H1 (cell line): Measurements from ENCODE around the gene SPCS1. TPM values are rescaled to one million over a fixed set of nuclear protein-coding genes. Genes with fewer than 3 reads are reported as not detected.

Experiments used
- ATF3 ChIP-seq: IDR thresholded peaks from 2 replicates; pipeline ENCODE4 v1.6.1; 2011; ENCODE audit warnings: low read depth, mild to moderate bottlenecking, low read length; ENCODE audit not compliant: insufficient read depth
- CBX8 ChIP-seq: fragments of 300-800, 300-1000 bp; sonication (generic); IDR thresholded peaks from 2 replicates; pipeline ENCODE4 v1.7.1; 2016; ENCODE audit warnings: low read depth, low read length, borderline replicate concordance
- HDAC2 ChIP-seq, 2 experiments: fragments of 300-600 bp in 1 of 2; sonication (generic) in 1 of 2; IDR thresholded peaks; 2 replicates each; pipeline ENCODE4 v1.6.1; 2011 to 2012; ENCODE audit warnings: low read depth in 2 of 2, low read length in 2 of 2, mild to moderate bottlenecking in 2 of 2, moderate library complexity in 2 of 2, borderline replicate concordance in 1 of 2, inconsistent platforms in 1 of 2
- NRF1 ChIP-seq: IDR thresholded peaks from 2 replicates; pipeline ENCODE4 v1.6.1; 2011; ENCODE audit warnings: mild to moderate bottlenecking, low read depth, low read length, improper control_type of control experiment
- POLR2A ChIP-seq, 2 experiments: IDR thresholded peaks; 1 replicate in 1 of 2; 2 replicates in 1 of 2; pipeline ENCODE4 v1.6.1; 2011; ENCODE audit warnings: low read depth in 2 of 2, low read length in 2 of 2, mild to moderate bottlenecking in 2 of 2; ENCODE audit errors: control extremely low read depth in 1 of 2
- POLR2AphosphoS5 ChIP-seq: IDR thresholded peaks from 2 replicates; pipeline ENCODE4 v1.6.1; 2011; ENCODE audit warnings: low read depth, low read length
- RNF2 ChIP-seq: fragments of 200-900, 300-1000 bp; sonication (generic); IDR thresholded peaks from 2 replicates; pipeline ENCODE4 v1.7.1; 2016; ENCODE audit warnings: borderline replicate concordance, low read depth, mild to moderate bottlenecking, antibody characterized with exemption, low read length; ENCODE audit not compliant: poor library complexity, severe bottlenecking; ENCODE audit errors: missing control alignments
- SAP30 ChIP-seq: fragments of 300-600 bp; sonication (generic); IDR thresholded peaks from 2 replicates; pipeline ENCODE4 v1.7.1; 2012; ENCODE audit warnings: low read length, moderate library complexity, mild to moderate bottlenecking, inconsistent platforms; ENCODE audit not compliant: insufficient read depth, insufficient replicate concordance
- SIN3A ChIP-seq, 2 experiments: IDR thresholded peaks in 1 of 2; conservative IDR thresholded peaks in 1 of 2; 2 replicates each; pipeline ENCODE4 v1.6.1; 2011 to 2012; ENCODE audit warnings: low read length in 2 of 2, improper control_type of control experiment in 1 of 2, low read depth in 1 of 2, mild to moderate bottlenecking in 1 of 2
- SIRT6 ChIP-seq: IDR thresholded peaks from one replicate; pipeline ENCODE4 v1.7.1; 2012; ENCODE audit warnings: low read length, inconsistent platforms
- TBP ChIP-seq: IDR thresholded peaks from 2 replicates; pipeline ENCODE4 v1.6.1; 2011; ENCODE audit warnings: low read depth, low read length, improper control_type of control experiment
- TCF12 ChIP-seq: IDR thresholded peaks from 2 replicates; pipeline ENCODE4 v1.6.1; 2011; ENCODE audit warnings: low read depth, mild to moderate bottlenecking, low read length
- USF2 ChIP-seq: IDR thresholded peaks from 2 replicates; pipeline ENCODE4 v1.6.1; 2011; ENCODE audit warnings: low read length, improper control_type of control experiment
- YY1 ChIP-seq: IDR thresholded peaks from 2 replicates; pipeline ENCODE4 v1.6.1; 2011; ENCODE audit warnings: low read depth, mild to moderate bottlenecking, low read length
- polyA plus RNA-seq, 7 experiments: library from polyadenylated mRNA; depleted of rRNA in 3 of 7; stranded (reverse) in 5 of 7; unstranded in 2 of 7; fragments of >200 nt in 5 of 7; fragments of 200-250 nt in 2 of 7; gene quantifications; 1 replicate in 5 of 7; 2 replicates in 1 of 7; 4 replicates in 1 of 7; pipeline versions ENCODE4 v1.2.1 to v1.2.3, GENCODE V29; 2011 to 2013; ENCODE audit warnings: missing spikeins in 2 of 7, mixed read lengths in 2 of 7
- total RNA-seq: library from RNA; stranded (reverse); fragmentation: NEBNext Ultra II Directional; extraction: Animal tissue kit (Norgen Biotek cat#: 25700); gene quantifications from 2 replicates; pipeline ENCODE4 v1.2.1, GENCODE V29; 2021

SPCS1 gene
- total and polyA plus RNA-seq, 2 of the 8 experiments (the other 6 are each of a cell fraction or from before 2014, with no cell fraction given), result 104 to 191 TPM

- peak; percentile 85 for TF ChIP-seq ATF3
- no peak for TF ChIP-seq RNF2
- 0 out of 2 replicates have a peak, but pooled peaks have one; percentile 20 for TF ChIP-seq USF2
- TF ChIP-seq SIN3A (conservative IDR thresholded peaks at IDR 0.05 in 1 of 2, IDR thresholded peaks at IDR 0.05 in 1 of 2; ENCODE audit: low read depth in 1 of 2, low read length in 2 of 2), result peak; percentile 17 to 92; a peak in 2 of 4 replicates
- peak; percentile 93 to 98 for TF ChIP-seq POLR2A (IDR thresholded peaks at IDR 0.05; ENCODE audit: control extremely low read depth in 1 of 2, low read depth in 2 of 2, low read length in 2 of 2)
- TF ChIP-seq YY1, result no peak
- TF ChIP-seq SAP30, result peak; percentile 98
- peak; percentile 18; the same call in 1 of the 2 replicates for TF ChIP-seq NRF1
- TF ChIP-seq CBX8, result no peak
- peak; percentile 96 for TF ChIP-seq TBP
- no peak for TF ChIP-seq SIRT6
- TF ChIP-seq HDAC2 (IDR thresholded peaks at IDR 0.05; ENCODE audit: borderline replicate concordance in 1 of 2, low read depth in 2 of 2, low read length in 2 of 2), result peak; percentile 0 to 47; a peak in 1 of 4 replicates
- no peak for TF ChIP-seq TCF12
- TF ChIP-seq POLR2AphosphoS5, result peak; percentile 92
Measured at GRCh38 chr3:52685709-52686691, 19.9 kb upstream of the SPCS1 start, which contains the start of the genes GNL3 and PBRM1 (continued).
